ENCODE data around the gene SNX30.
"Not testable (repeated sequence)": the region's sequence is repeated elsewhere in the genome, so short reads cannot be mapped to it uniquely, and the experiment has no call there.

The SNX30 gene

GRCh38 chr9:112750016-112750763 lies at the start of gene SNX30:
TSS of gene SNX30 (plus strand) at chr9:112750760. CDS start at chr9:112751002, 242 bp downstream.
- peak; percentile 93 for DNase-seq (ENCODE audit: low spot score)

- DNase-seq (ENCODE audit: low spot score), result no peak
Measured at GRCh38 chr9:112703304-112703703, 47.3 kb upstream of the SNX30 start.

- peak; percentile 58 for DNase-seq (ENCODE audit: low spot score)
Measured at GRCh38 chr9:112705768-112706427, 44.7 kb upstream of the SNX30 start.

- peak; percentile 47 for DNase-seq (ENCODE audit: low spot score)
Measured at GRCh38 chr9:112711050-112711689, 39.4 kb upstream of the SNX30 start.

- no peak for DNase-seq (ENCODE audit: low spot score)
Measured at GRCh38 chr9:112712678-112713077, 37.9 kb upstream of the SNX30 start.

GRCh38 chr9:112717661-112718331 lies 32.8 kb upstream of the SNX30 start, which contains the start of gene INIP:
TSS of gene INIP (minus strand) at chr9:112718117. CDS start at chr9:112716485, 1,632 bp downstream.
- DNase-seq (ENCODE audit: low spot score), result peak; percentile 98

GRCh38 chr9:112719241-112719691 lies 31.3 kb upstream of the SNX30 start:
- DNase-seq (ENCODE audit: low spot score), result no peak

- DNase-seq (ENCODE audit: low spot score), result peak; percentile 22
Measured at GRCh38 chr9:112719696-112720095, 30.9 kb upstream of the SNX30 start.

GRCh38 chr9:112720113-112720780 lies 30.3 kb upstream of the SNX30 start:
- DNase-seq (ENCODE audit: low spot score), result no peak

- not testable (repeated sequence) for DNase-seq (ENCODE audit: low spot score)
Measured at GRCh38 chr9:112722749-112723148, 27.8 kb upstream of the SNX30 start.

GRCh38 chr9:112725961-112726360 lies 24.6 kb upstream of the SNX30 start:
- no peak for DNase-seq (ENCODE audit: low spot score)

- no peak for DNase-seq (ENCODE audit: low spot score)
Measured at GRCh38 chr9:112726428-112726827, 24.1 kb upstream of the SNX30 start.

GRCh38 chr9:112728401-112728800 lies 22.2 kb upstream of the SNX30 start:
- DNase-seq (ENCODE audit: low spot score), result peak; percentile 79

- DNase-seq (ENCODE audit: low spot score), result peak; percentile 79
Measured at GRCh38 chr9:112731971-112732370, 18.6 kb upstream of the SNX30 start.

GRCh38 chr9:112734892-112735291 lies 15.7 kb upstream of the SNX30 start:
- DNase-seq (ENCODE audit: low spot score), result no peak

GRCh38 chr9:112743216-112743836 lies 7.2 kb upstream of the SNX30 start:
- DNase-seq (ENCODE audit: low spot score), result peak; percentile 14

GRCh38 chr9:112744177-112744576 lies 6.4 kb upstream of the SNX30 start:
- no peak for DNase-seq (ENCODE audit: low spot score)

- no peak for DNase-seq (ENCODE audit: low spot score)
Measured at GRCh38 chr9:112747094-112747493, 3.5 kb upstream of the SNX30 start.

GRCh38 chr9:112750764-112751055 lies 150 bp downstream of the SNX30 start:
- DNase-seq (ENCODE audit: low spot score), result no peak

- DNase-seq (ENCODE audit: low spot score), result peak; percentile 89
Measured at GRCh38 chr9:112751056-112751795, 666 bp downstream of the SNX30 start.

Data from kidney tubule cell (primary cell).